KOPT-K1 (cell line): ENCODE measurements around the gene RNLS.
A peak's percentile ranks its signal among the peaks of the same experiment; 100 is the strongest.
"Not testable (repeated sequence)": the region's sequence is repeated elsewhere in the genome, so short reads cannot be mapped to it uniquely, and the experiment has no call there.

Experiments used
- H3K27ac ChIP-seq: fragments of 200-600 bp; sonication (generic); 2 replicates; pipeline ENCODE4 v1.5.1; 2016; ENCODE audit warnings: antibody characterized with exemption, mild to moderate bottlenecking, low read depth, low read length; ENCODE audit not compliant: poor library complexity, severe bottlenecking
- H3K36me3 ChIP-seq: fragments of 200-600 bp; sonication (generic); 2 replicates; pipeline ENCODE4 v1.5.1; 2017; ENCODE audit warnings: antibody characterized with exemption, mild to moderate bottlenecking, low read length, moderate library complexity; ENCODE audit not compliant: insufficient read depth
- H3K9me3 ChIP-seq: fragments of 200-600 bp; sonication (generic); 2 replicates; pipeline ENCODE4 v1.5.1; 2017; ENCODE audit warnings: antibody characterized with exemption, low read length, mild to moderate bottlenecking; ENCODE audit not compliant: insufficient read depth, poor library complexity, severe bottlenecking

RNLS gene

DNA sequence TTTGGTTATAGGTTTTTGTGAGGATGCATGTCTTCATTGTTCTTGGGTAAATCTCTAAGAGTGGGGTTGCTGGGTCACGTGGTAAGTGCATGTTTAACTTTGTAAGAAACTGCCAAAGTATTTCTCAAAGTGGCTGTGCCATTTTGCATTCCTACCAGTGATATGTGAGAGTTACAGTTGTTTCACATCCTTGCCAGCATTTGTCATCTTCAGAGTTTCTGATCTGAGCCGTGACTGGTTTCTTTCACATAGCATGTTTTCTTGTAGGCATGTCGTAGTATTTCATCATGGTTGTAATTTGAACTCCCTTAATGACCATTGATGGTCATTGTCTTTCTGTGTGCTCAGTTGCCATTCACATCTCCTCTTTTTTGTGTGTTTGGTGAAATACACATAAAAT, 286.0 kb downstream of the RNLS start:
- Histone ChIP-seq H3K27ac (no peak overlapping the region), H3K36me3 (peaks cover 27% of the 10 kb centered on the region), H3K9me3 (peaks cover 4% of the 10 kb centered on the region)

DNA sequence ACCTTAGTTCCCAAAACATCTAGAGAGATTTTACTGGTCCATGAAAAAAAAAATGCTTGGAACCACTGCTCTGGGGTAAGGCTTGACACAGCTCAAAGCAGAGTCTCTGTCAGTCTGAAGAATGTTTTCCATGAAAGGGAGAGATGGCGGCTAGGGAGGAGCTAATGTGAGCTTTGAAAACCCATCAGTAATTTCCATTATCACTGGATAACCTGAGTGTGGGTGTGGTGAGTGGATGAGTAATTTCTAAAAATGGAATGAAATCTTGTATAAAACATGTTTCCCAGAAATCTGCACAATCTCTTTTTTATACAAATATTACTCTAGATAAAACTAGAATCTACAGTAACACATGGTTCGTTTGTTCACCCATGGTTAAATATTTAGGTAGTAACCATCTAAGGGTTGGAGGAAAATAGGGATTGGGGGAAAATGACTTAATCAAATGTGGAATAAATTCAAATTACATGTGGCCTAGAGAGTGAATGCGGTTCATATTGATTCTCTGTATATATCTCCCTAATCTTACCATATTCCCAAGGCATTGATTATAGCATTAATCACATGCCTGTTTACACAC, 289.4 kb downstream of the RNLS start:
- Histone ChIP-seq H3K27ac (no peak overlapping the region), H3K36me3 (peaks cover 22% of the 10 kb centered on the region), H3K9me3 (peaks cover 4% of the 10 kb centered on the region)

DNA sequence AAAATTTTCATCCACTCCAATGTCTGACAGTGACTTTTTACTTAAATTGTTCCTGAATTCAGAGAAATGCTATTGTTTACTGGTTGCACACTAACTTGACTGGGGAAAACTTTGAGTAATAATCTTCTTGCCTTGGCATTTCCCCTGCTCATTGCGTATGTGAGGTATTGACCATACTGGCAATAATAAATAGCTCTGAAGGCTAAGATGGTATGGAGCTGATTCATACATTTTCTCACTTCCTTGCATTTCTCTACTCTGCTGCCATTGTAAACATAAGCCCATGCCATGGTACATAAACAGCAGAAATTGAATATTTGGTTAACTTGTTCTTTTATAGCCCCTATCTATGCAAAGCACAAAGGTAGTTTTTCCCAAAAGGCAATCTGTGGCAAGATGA, 290.0 kb downstream of the RNLS start:
- peaks cover 16% of the 10 kb centered on the region for H3K36me3 ChIP-seq
- H3K27ac ChIP-seq, result no peak overlapping the region
- H3K9me3 ChIP-seq, result no peaks in the 10 kb centered on the region

GRCh38 chr10:88292185-88292514, 291.0 kb downstream of the RNLS start:
- H3K27ac ChIP-seq, result peak overlapping the region; percentile 50
- H3K36me3 ChIP-seq, result peaks cover 14% of the 10 kb centered on the region
- H3K9me3 ChIP-seq, result no peaks in the 10 kb centered on the region

DNA sequence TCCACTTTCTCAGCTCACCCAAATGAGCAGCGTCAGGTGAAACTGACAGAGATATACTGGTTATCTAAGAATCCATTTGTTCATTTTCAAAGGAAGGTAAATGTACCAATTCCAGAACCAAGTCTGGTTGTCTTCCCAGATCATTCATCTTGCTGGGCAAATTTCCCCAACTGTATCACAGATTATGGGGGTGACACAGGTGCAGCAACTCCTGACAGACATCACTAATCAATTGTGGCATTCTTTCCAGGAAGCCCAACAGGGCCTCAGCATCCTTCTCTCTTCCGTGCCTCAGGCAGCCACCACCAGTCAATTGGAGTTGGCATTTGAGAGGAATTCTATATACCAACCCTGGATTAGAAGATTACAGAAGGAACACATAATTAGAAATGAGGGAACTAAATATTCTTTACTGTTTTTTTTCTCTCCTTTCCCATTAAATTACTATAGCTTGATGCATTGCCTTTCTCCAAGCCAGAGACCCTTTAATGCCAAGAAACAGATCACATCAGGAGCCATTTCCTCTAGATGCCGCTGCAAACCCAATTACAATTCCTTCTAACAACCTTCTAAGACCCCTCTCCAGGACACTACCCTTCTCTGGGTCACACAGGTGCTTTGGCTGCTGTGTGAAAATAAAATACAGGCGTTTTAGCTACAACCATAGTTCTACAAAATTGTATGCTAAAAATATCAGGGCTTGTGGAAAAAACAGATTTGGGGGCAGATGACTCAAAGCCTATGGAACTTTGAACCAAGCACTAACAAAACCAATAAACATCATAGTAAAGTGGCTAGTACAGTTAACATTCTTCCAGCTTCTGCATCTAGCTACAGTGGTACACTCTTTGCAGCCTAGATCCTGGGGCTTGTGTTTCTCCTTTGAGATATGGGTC, 291.6 kb downstream of the RNLS start:
- Histone ChIP-seq H3K36me3 (peaks cover 11% of the 10 kb centered on the region), H3K27ac (peak overlapping the region; percentile 50), H3K9me3 (no peaks in the 10 kb centered on the region)

- H3K36me3 ChIP-seq, result peaks cover 13% of the 10 kb centered on the region; the same call in 1 of the 2 replicates
- no peaks in the 10 kb centered on the region for H3K9me3 ChIP-seq
- H3K27ac ChIP-seq, result peak overlapping the region; percentile 44
Measured at GRCh38 chr10:88289342-88289741, 293.8 kb downstream of the RNLS start.

DNA sequence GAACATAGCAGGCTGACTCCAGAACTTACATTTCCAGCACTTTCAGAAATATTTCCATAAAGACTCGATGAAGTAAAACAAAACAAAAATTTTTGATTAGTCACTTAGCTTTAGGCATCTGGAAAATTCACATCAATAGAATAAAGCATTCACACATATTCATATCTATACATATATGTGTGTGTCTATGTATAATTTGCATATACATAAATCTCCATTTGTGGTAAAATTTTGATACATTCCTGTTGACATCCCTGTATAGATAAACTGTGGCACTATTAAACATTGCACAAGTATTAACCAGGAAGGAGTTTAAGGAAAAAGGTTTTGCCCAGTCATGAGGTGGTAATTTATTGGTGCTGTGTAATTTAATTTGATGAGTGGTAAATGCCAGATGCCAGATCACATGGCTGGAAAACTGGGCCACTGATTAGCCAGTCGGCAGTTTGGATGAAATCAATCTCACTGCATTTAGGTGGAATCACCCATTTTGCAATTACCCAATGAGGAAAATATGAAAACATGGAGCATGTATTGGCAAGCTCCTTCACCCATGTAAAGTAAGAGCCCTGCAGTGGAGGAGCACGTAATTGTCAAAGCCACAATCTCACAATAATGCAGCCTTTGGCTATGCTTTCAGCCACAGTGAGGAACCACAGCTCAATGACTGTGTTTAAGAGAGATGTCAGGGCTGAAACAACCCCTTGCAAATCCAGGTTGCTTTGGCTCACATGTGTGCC, 294.6 kb downstream of the RNLS start:
- Histone ChIP-seq H3K36me3 (peaks cover 19% of the 10 kb centered on the region), H3K27ac (peak overlapping the region; percentile 44), H3K9me3 (no peaks in the 10 kb centered on the region)

DNA sequence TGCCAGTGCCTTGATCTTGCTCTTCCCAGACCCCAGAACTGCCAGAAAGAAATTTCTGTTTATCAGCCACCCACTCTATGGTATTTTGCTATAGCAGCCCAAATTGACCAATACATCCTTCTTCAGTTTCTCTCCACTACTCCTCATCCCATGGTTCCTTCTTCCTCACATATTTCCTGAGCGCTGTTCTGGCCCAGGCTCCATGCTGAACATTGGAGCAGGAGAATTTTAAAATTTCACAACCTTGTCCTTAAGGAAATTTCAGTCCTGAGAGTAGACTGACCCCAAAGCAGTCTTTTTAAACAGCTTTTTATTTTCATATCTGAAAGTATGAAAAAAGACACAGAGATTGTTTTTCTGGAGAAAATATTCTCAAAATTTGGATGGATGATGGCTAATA, 297.1 kb downstream of the RNLS start:
- peaks cover 27% of the 10 kb centered on the region for H3K36me3 ChIP-seq
- H3K27ac ChIP-seq, result no peak overlapping the region
- no peaks in the 10 kb centered on the region for H3K9me3 ChIP-seq

DNA sequence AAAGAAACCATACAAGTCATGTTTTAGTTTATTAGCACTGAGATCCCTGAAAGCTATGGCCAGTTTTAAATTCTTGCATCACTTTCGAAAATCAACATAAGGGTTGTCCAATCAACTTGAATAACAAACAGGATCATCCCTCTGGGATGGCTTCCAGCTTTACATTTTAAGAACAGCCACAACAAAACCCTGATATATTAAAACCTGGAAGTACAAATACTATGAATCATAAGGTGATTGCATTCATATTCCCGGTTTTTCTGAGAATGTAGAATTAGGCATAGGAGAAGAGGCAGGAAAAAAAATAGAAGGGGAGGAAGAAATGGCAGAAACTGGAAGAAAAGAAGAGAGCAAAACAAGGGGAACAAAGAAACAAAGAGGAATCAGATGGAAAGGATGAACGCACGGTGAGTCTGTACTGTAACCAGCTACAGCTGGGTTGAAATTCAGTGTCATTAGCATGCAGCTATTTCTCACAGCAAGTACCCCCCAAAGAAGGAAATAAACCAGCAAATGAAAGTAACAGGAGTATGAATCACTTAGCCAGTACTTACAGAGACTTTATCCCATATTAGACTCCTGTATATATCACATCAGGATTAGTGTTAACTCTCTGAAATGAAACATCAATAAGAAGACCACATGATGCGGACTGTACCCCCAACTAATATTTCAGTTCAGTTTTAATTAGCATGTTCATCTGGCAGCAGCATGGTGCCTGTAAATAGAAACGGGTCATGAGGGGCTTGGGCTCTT, 301.3 kb downstream of the RNLS start:
- Histone ChIP-seq H3K9me3 (no peaks in the 10 kb centered on the region), H3K27ac (peak overlapping the region; percentile 86)

DNA sequence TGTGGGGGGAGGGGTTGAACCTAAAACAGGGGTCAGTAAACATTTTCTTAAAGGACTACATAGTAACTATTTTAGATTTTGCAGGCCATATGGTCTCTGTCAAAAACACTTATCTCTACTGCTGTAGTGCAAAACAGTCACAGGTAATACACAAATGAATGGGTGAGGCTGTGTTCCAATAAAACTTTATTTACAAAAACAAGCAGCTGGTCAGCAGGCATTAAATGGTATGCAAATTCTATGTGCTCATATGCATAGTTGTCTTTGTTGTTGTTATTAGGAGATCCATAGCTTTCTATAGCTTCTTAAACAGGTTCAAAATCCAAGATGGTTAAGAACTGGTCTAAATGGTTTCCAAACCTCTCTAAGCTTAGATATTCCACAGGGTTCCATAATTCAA, 302.6 kb downstream of the RNLS start:
- peak overlapping the region; percentile 86 for H3K27ac ChIP-seq
- H3K9me3 ChIP-seq, result no peaks in the 10 kb centered on the region
- peaks cover 14% of the 10 kb centered on the region; the same call in 1 of the 2 replicates for H3K36me3 ChIP-seq

More for the DNA sequence above, 301.3 kb downstream of the RNLS start:
- H3K36me3 ChIP-seq, result peaks cover 22% of the 10 kb centered on the region

- peak overlapping the region; percentile 86 for H3K27ac ChIP-seq
- H3K36me3 ChIP-seq, result peaks cover 10% of the 10 kb centered on the region; the same call in 1 of the 2 replicates
Measured at GRCh38 chr10:88278912-88279311, 304.2 kb downstream of the RNLS start.

DNA sequence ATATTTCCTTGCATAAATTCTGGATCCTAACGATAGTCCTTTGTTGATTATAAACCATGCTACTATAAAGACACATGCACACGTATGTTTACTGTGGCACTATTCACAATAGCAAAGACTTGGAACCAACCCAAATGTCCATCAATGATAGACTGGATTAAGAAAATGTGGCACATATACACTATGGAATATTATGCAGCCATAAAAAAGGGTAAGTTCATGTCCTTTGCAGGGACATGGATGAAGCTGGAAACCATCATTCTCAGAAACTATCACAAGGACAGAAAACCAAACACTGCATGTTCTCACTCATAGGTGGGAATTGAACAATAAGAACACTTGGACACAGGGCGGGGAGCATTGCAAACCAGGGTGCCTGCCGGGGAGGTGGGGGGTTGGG, 306.2 kb downstream of the RNLS start:
- H3K36me3 ChIP-seq, H3K27ac ChIP-seq, H3K9me3 ChIP-seq: not testable (repeated sequence)

More at GRCh38 chr10:88278912-88279311, 304.2 kb downstream of the RNLS start:
- no peaks in the 10 kb centered on the region for H3K9me3 ChIP-seq

DNA sequence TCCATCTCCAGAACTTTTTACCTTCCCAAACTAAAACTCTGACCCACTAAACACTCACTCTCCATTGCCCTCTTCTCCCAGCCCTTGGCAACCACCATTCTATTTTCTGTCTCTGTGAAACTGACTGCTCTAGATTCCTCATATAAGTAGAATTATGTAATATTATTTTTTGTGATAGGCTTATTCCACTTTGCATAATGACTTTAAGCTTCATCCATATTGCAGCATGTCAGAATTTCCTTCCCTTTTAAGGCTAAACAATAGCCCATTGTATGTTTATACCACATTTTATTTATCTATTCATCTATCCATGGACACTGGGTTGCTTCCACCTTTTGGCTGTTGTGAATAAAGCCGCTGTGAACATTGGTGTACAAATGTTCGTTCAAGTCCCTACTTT, 308.8 kb downstream of the RNLS start:
- H3K9me3 ChIP-seq, result no peaks in the 10 kb centered on the region
- peak overlapping the region; percentile 17 for H3K27ac ChIP-seq
- H3K36me3 ChIP-seq, result no peaks in the 10 kb centered on the region

DNA sequence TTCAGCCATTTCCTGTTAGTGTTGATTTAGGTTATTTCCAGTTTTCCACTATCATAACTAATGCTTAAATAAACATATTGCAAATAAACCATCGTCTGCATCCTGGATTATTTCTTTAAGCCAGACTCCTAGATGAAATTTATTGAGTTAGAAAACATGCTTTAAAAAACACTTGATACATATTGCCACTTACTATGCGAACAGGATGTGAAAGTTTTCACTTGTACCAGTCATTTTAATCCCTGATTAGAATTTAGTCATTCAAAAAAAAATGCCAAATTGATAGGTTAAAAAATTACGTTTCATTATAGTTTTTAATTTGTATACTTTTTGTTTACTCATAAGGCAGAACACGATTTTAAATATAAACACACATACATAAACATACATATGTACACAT, 309.6 kb downstream of the RNLS start:
- Histone ChIP-seq H3K36me3 (no peaks in the 10 kb centered on the region), H3K27ac (no peak overlapping the region), H3K9me3 (no peaks in the 10 kb centered on the region)
